Measurements from ENCODE around the gene CABCOCO1. TPM values are rescaled to one million over a fixed set of nuclear protein-coding genes. Genes with fewer than 3 reads are reported as not detected.

The CABCOCO1 gene
- total RNA-seq, 1 donor: 6.2 TPM

GRCh38 chr10:61742812-61743211, 80.1 kb downstream of the CABCOCO1 start:
- no peak overlapping the region for H3K4me3 ChIP-seq (ENCODE audit: low read depth, low read length)
- DNase-seq (ENCODE audit: low read depth): no peak
- no peak for TF ChIP-seq CTCF (IDR thresholded peaks at IDR 0.05; ENCODE audit: insufficient read depth, low read length)

GRCh38 chr10:61744469-61744868, 81.7 kb downstream of the CABCOCO1 start:
- no peak for TF ChIP-seq CTCF (IDR thresholded peaks at IDR 0.05; ENCODE audit: insufficient read depth, low read length)
- no peak for DNase-seq (ENCODE audit: low read depth)
- no peak overlapping the region for H3K4me3 ChIP-seq (ENCODE audit: low read depth, low read length)

- no peak for TF ChIP-seq CTCF (IDR thresholded peaks at IDR 0.05; ENCODE audit: insufficient read depth, low read length)
- H3K4me3 ChIP-seq (ENCODE audit: low read depth, low read length): no peak overlapping the region
- DNase-seq (ENCODE audit: low read depth): no peak
Measured at GRCh38 chr10:61746377-61746776, 83.6 kb downstream of the CABCOCO1 start.

GRCh38 chr10:61747307-61747706, 84.6 kb downstream of the CABCOCO1 start:
- no peak for DNase-seq (ENCODE audit: low read depth)
- no peak for TF ChIP-seq CTCF (IDR thresholded peaks at IDR 0.05; ENCODE audit: insufficient read depth, low read length)

DNA sequence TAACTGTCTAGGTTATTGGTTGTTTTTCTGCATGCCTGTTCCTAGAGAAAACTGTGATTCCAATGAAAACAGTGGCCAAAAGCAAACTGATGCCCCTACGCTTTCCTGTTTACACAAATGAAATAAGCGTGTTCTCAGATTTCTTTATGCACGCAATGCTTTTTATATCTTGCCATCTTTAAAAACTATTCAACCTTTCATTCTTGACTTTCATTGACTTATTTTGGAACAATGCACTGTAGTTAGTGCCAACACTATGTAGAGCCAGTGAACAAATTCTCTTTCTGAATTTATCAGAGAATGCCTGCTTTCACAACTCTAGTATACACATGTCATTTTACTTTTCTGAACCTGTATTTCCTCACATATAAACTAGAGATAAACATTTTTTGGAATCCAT, 86.6 kb downstream of the CABCOCO1 start:
- peak; percentile 57 for DNase-seq (ENCODE audit: low read depth)
- no peak for TF ChIP-seq CTCF (IDR thresholded peaks at IDR 0.05; ENCODE audit: insufficient read depth, low read length)
- no peak overlapping the region for H3K4me3 ChIP-seq (ENCODE audit: low read depth, low read length)

More at GRCh38 chr10:61747307-61747706, 84.6 kb downstream of the CABCOCO1 start:
- H3K4me3 ChIP-seq (ENCODE audit: low read depth, low read length): no peak overlapping the region

GRCh38 chr10:61750943-61751471, 88.3 kb downstream of the CABCOCO1 start:
- peak; percentile 67 for DNase-seq (ENCODE audit: low read depth)
- peak; percentile 79 for TF ChIP-seq CTCF (IDR thresholded peaks at IDR 0.05; ENCODE audit: insufficient read depth, low read length)
- H3K4me3 ChIP-seq (ENCODE audit: low read depth, low read length): no peak overlapping the region

DNA sequence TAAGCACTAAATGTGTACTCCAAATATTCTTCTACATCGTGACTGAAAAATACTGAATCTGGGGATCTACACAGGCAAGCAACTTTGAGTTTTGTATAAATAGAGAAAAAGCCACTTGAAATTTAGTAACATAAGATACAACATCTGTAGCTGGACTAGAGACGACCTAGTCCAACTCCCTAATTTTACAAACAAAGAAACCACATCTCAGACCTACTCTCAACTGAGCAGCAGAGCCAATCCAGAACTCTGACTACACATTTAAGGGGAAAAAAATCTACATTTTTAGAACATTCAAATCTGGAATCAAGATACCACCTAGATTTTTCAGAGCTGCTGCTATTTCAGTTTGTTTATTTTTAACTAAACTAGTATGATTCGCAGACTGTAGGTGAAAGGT, 88.9 kb downstream of the CABCOCO1 start:
- no peak for TF ChIP-seq CTCF (IDR thresholded peaks at IDR 0.05; ENCODE audit: insufficient read depth, low read length)
- no peak overlapping the region for H3K4me3 ChIP-seq (ENCODE audit: low read depth, low read length)
- no peak for DNase-seq (ENCODE audit: low read depth)
